ENCODE measurements around the gene ZNF362.
A peak's percentile ranks its signal among the peaks of the same experiment; 100 is the strongest.

The ZNF362 gene

DNA sequence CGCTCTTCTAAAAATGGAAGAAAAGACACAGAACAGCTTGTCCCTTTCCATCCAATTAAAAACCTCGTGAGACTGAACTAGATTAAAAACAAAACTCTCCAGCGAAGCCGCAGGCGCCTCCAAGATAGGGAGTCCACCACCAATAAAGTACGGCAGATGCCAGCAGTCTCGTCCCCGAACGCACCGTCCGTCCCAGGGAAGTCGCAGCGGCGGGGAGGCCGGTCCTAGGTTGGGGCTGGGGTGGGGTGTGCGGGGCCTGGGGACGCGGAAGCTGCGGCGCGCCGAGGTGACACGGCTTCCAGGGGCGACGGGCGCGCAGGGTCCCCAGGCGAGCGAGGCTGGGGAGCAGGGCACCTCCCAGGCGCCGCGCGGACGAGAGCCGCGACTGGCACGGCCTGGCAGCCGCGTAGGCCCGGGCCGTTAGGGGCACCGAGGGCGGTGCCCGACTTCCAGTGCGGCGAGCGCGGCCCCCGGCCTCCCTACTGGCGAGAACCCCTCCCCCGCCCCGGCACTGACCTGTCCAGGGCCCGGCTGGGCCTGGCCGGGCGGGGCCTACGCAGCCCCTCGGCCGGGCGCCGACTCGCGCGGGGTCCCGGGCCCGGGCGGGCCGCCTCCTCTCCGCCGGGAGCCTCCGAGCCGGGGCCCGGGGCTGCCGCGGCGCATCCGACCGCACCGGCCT, 92.9 kb downstream of the ZNF362 start:
- peak; percentile 52 for DNase-seq

DNA sequence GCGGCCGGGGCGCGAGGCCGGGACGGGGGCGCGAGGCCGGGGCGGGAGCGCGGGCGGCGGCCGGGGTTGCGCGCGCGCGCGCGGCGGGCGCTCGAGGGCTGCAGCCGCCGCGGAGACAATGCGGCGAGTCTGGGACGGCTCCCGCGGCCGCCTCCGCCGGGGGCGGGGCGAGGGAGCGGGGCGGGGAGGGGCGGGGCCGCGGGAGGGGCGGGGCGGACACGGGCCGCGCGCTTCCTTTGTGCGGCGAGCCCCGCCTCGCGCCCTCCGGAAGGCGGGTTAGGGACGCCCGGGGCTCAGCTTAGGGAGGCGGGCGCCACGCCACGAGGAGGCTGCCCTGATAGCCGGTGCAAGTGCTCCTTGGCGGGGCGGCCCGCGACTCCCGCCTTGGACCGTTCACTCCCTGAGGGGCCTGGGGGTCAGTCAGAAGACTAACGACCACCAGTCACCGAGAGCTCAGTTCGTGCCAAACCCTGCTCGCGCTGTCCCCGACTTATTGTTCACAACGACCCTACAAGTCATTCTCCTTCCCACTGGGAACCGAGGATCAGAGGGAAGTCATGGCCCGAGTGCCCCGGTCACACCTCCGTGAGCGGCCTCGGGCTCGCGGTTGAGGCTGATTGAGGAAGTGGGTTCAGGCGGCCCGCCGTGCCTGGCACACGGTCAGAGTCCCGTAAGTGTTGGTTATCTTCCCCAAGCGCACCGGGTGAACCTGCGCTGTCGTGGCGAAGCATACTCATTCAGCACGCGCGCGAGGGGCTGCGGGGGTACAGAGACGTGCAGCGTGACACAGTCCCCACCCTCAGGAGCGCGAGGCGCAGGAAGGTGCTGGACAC, 93.7 kb downstream of the ZNF362 start:
- DNase-seq, result peak; percentile 93
